K562 (cell line): ENCODE data around the gene ACAP3. TPM values are rescaled to one million over a fixed set of nuclear protein-coding genes. Genes with fewer than 3 reads are reported as not detected.

ENCODE experiments used
- ATAC-seq: fragments of 200-7000 bp; cut with Tn5 transposase; 3 replicates; pipeline ENCODE4 v1.9.1; 2020; ENCODE audit warnings: moderate library complexity
- BruUV-seq: library from RNA; stranded (reverse); fragments of 400-500 nt; replicated peaks from 2 replicates; lab custom pipeline; 2021; lab: Mats Ljungman, UMichigan
- CTCF ChIA-PET: fragments of 300-600 bp; formaldehyde crosslinking; extraction: SDS; loops from one replicate; lab custom pipeline; 2021; ENCODE audit warnings: low intra/inter-chr PET ratio; lab: Yijun Ruan, JAX
- POLR2A ChIA-PET: fragments of 300-600, 350-650 bp; sonication (Branson Sonifier 250); formaldehyde crosslinking; extraction: SDS; loops from one replicate; lab custom pipeline; 2021; ENCODE audit warnings: antibody characterized with exemption, inconsistent platforms; lab: Yijun Ruan, JAX
- DNase-seq, 4 experiments: peaks; one replicate each; pipeline versions ENCODE4 v3.0.0 to v3.0.0-alpha.2; 2011 to 2018; ENCODE audit warnings: low spot score in 3 of 4, mixed read lengths in 3 of 4; ENCODE audit errors: extremely low read depth in 1 of 4
- FAIRE-seq: peaks from 2 replicates; lab custom pipeline; 2011; peaks lifted over from hg19 to GRCh38; lab: Jason Lieb, UNC
- H2AFZ ChIP-seq: 2 replicates; pipeline ENCODE4 v1.6.0; 2011; ENCODE audit warnings: low read depth, low read length, control low read depth, inconsistent platforms
- H3K27ac ChIP-seq: fragments of 200-600 bp; 3 replicates; pipeline ENCODE4 v1.8.0; 2011; ENCODE audit warnings: low read depth, mild to moderate bottlenecking, control low read depth, inconsistent platforms, low read length, moderate library complexity, mixed read lengths; ENCODE audit errors: extremely low read depth
- H3K27me3 ChIP-seq, 2 experiments: fragments of 300-600 bp in 1 of 2; 2 replicates in 1 of 2; 3 replicates in 1 of 2; pipeline versions ENCODE4 v1.6.0 to v1.8.0; 2011; ENCODE audit warnings: inconsistent platforms in 2 of 2, low read length in 2 of 2, mild to moderate bottlenecking in 1 of 2, mixed read lengths in 1 of 2, moderate library complexity in 1 of 2; ENCODE audit not compliant: control insufficient read depth in 2 of 2, insufficient read depth in 2 of 2
- H3K36me3 ChIP-seq: fragments of 300-600 bp; 3 replicates; pipeline ENCODE4 v1.8.0; 2011; ENCODE audit warnings: mild to moderate bottlenecking, low read length, inconsistent platforms; ENCODE audit not compliant: control insufficient read depth, insufficient read depth
- H3K4me1 ChIP-seq, 2 experiments: fragments of 200-600 bp in 1 of 2; replicated peaks in 1 of 2; 2 replicates in 1 of 2; 3 replicates in 1 of 2; pipeline versions ENCODE4 v1.5.1 to v1.8.0; 2011; ENCODE audit warnings: inconsistent platforms in 2 of 2, low read length in 2 of 2, mild to moderate bottlenecking in 1 of 2, mixed read lengths in 1 of 2, moderate library complexity in 1 of 2; ENCODE audit not compliant: control insufficient read depth in 2 of 2, insufficient read depth in 2 of 2
- H3K4me2 ChIP-seq: 2 replicates; pipeline ENCODE4 v1.6.1; 2011; ENCODE audit warnings: low read length, control low read depth, inconsistent platforms, mixed read lengths; ENCODE audit not compliant: insufficient read depth
- H3K4me3 ChIP-seq: fragments of 200-600 bp; sonication (generic), shearing (Covaris generic); 2 replicates; pipeline ENCODE4 v1.5.1; 2016; ENCODE audit warnings: control low read depth, inconsistent platforms
- H3K79me2 ChIP-seq: fragments of 200-600 bp; 3 replicates; pipeline ENCODE4 v1.8.0; 2011; ENCODE audit warnings: low read length, inconsistent platforms; ENCODE audit not compliant: control insufficient read depth, insufficient read depth
- H3K9ac ChIP-seq, 2 experiments: 2 replicates each; pipeline versions ENCODE4 v1.6.0 to v1.6.1; 2011; ENCODE audit warnings: low read depth in 2 of 2, low read length in 2 of 2, control low read depth in 1 of 2, inconsistent platforms in 1 of 2, mild to moderate bottlenecking in 1 of 2, mixed read lengths in 1 of 2; ENCODE audit not compliant: insufficient read depth in 1 of 2
- H3K9me1 ChIP-seq: one replicate; pipeline ENCODE4 v1.6.0; 2011; ENCODE audit warnings: inconsistent platforms, mild to moderate bottlenecking, low read length, moderate library complexity; ENCODE audit not compliant: control insufficient read depth, insufficient read depth
- H3K9me3 ChIP-seq: replicated peaks from 2 replicates; pipeline ENCODE4 v1.5.1; 2011; ENCODE audit warnings: low read depth, low read length, inconsistent platforms; ENCODE audit not compliant: control insufficient read depth, insufficient read depth
- H4K20me1 ChIP-seq: replicated peaks from 2 replicates; pipeline ENCODE4 v1.6.1; 2011; ENCODE audit warnings: low read length, inconsistent platforms, mixed read lengths; ENCODE audit not compliant: control insufficient read depth, insufficient read depth
- CEBPB ChIP-seq: fragments of 450-650 bp; IDR thresholded peaks from 2 replicates; pipeline ENCODE4 v1.6.1; 2016; ENCODE audit warnings: missing genetic modification characterization, missing compliant biosample characterization
- E2F3 ChIP-seq: fragments of 250-450 bp; sonication (Bioruptor Pico); IDR thresholded peaks from 2 replicates; pipeline ENCODE4 v1.4.0; 2020; ENCODE audit warnings: mild to moderate bottlenecking
- FIP1L1 ChIP-seq: fragments of 200-400 bp; formaldehyde crosslinking; IDR thresholded peaks from 2 replicates; pipeline ENCODE4 v1.6.1; 2018; ENCODE audit warnings: mild to moderate bottlenecking, low read depth, low read length; ENCODE audit not compliant: poor library complexity, severe bottlenecking
- FOSL1 ChIP-seq: fragments of 200-800 bp; sonication (Bioruptor generic); conservative IDR thresholded peaks from 2 replicates; pipeline ENCODE4 v1.6.1; 2016; ENCODE audit warnings: missing genetic modification characterization, missing compliant biosample characterization
- KDM4B ChIP-seq, 2 experiments: fragments of 450-650 bp in 1 of 2; sonication (generic) in 1 of 2; IDR thresholded peaks; 2 replicates each; pipeline ENCODE4 v1.6.1; 2016 to 2017; ENCODE audit warnings: borderline replicate concordance in 2 of 2, antibody characterized with exemption in 1 of 2, low read depth in 1 of 2, mild to moderate bottlenecking in 1 of 2
- POLR2G ChIP-seq: fragments of 200-400 bp; formaldehyde crosslinking; IDR thresholded peaks from 2 replicates; pipeline ENCODE4 v1.6.1; 2017; ENCODE audit warnings: low read depth, mild to moderate bottlenecking, antibody characterized with exemption, low read length, moderate library complexity
- RBM39 ChIP-seq: fragments of 200-400 bp; formaldehyde crosslinking; optimal IDR thresholded peaks from 2 replicates; pipeline ENCODE3; 2018; ENCODE audit warnings: low read depth, low read length
- SRF ChIP-seq, 2 experiments: fragments of 250-450, 450-650 bp in 1 of 2; sonication (Bioruptor Pico) in 1 of 2; sonication (generic) in 1 of 2; formaldehyde crosslinking; IDR thresholded peaks; 2 replicates each; pipeline versions ENCODE4 v1.5.0 to v1.5.1; 2020 to 2022; ENCODE audit warnings: mild to moderate bottlenecking in 1 of 2, missing genetic modification reagents in 1 of 2
- YY1 ChIP-seq, 3 experiments: IDR thresholded peaks; 2 replicates each; pipeline ENCODE4 v1.6.1; 2011; ENCODE audit warnings: low read length in 2 of 3, mild to moderate bottlenecking in 2 of 3, moderate library complexity in 2 of 3, borderline replicate concordance in 1 of 3, control low read depth in 1 of 3, low read depth in 1 of 3; ENCODE audit not compliant: insufficient read depth in 3 of 3, insufficient replicate concordance in 2 of 3, control insufficient read depth in 1 of 3, insufficient read length in 1 of 3; ENCODE audit errors: extremely low read depth in 1 of 3
- ZNF212 ChIP-seq: fragments of 450-650 bp; formaldehyde crosslinking; IDR thresholded peaks from 2 replicates; pipeline ENCODE4 v1.4.0; 2020; ENCODE audit warnings: mild to moderate bottlenecking
- ZNF507 ChIP-seq: conservative IDR thresholded peaks from 2 replicates; pipeline ENCODE4 v1.6.1; 2017; ENCODE audit warnings: missing genetic modification characterization, missing compliant biosample characterization
- WGBS: fragments of 100-300 bp; shearing (Covaris generic); methylation state at CpG from one replicate; pipeline ENCODE4 v1.1.6; 2016; ENCODE audit warnings: low coverage, mixed read lengths; ENCODE audit not compliant: insufficient coverage; ENCODE audit errors: missing lambda C conversion rate; 5-methylcytosine and 5-hydroxymethylcytosine counted together
- in situ Hi-C: fragments of 300-500 bp; cut with MboI; formaldehyde crosslinking; loops from 4 replicates; pipeline ENCODE4 v1.15.0; 2018; ENCODE audit warnings: inconsistent platforms, mixed read lengths
- intact Hi-C: fragments of 100-400 bp; cut with micrococcal nuclease; formaldehyde crosslinking; loops from 2 replicates; pipeline ENCODE4 v1.14.2; 2022
- polyA plus RNA-seq, 8 experiments: library from polyadenylated mRNA; depleted of rRNA in 4 of 8; stranded (reverse) in 5 of 8; unstranded in 3 of 8; fragments of >200 nt; fragmentation: Nextera tagmentation in 2 of 8; fragmentation: Illumina TruSeq in 1 of 8; extraction: Ambion mirVana in 2 of 8; extraction: Trizol in 1 of 8; gene quantifications; 2 replicates each; pipeline versions ENCODE4 v1.2.1 to v1.2.3, GENCODE V29; 2011 to 2014; ENCODE audit warnings: inconsistent platforms in 1 of 8, missing spikeins in 1 of 8
- total RNA-seq, 7 experiments: library from RNA; depleted of rRNA in 6 of 7; stranded (reverse); fragments of >200 nt in 6 of 7; fragmentation: Illumina TruSeq in 2 of 7; extraction: Trizol in 2 of 7; gene quantifications; 2 replicates each; pipeline versions ENCODE4 v1.2.1 to v1.2.3, GENCODE V29; 2011 to 2021; ENCODE audit warnings: low replicate concordance in 1 of 7
- TF ChIP-seq, protein P1 (sequence below): fragments of 250-450 bp; sonication (Bioruptor Pico); IDR thresholded peaks from 2 replicates; pipeline ENCODE4 v1.5.0; 2021
- TF ChIP-seq, protein P2 (sequence below): fragments of 450-650 bp; formaldehyde crosslinking; conservative IDR thresholded peaks from 2 replicates; pipeline ENCODE4 v1.4.0; 2022; ENCODE audit warnings: mild to moderate bottlenecking, missing genetic modification characterization

Gene ACAP3
- total and polyA plus RNA-seq, 9 of the 15 experiments (the other 6 are each of a cell fraction or from before 2014, with no cell fraction given) = 0.01 to 49.0 (median 12.0) TPM

DNA sequence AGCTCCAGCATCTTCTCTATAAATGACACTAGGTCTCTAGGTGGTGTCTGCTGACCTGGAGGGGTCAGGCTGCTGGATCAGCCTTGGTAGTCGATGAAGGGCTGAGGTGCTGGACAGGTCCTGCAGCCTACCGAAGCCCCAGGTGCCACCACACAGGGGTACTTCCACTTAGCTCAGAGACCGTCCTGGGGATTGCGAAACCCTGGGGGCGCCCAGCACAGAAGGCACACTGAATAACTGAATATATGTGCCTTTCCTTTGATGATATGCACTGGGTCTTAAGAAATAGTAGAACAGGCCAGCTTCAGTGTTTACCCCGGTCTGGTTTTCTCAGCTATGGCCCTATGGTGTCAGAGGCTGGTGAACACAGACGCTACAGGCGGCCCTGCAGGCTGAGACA is 45.0 kb downstream of the ACAP3 start:
- peaks cover 0 to 23% of the 10 kb centered on the region in 2 experiments; a peak in 2 of 5 replicates for H3K4me1 ChIP-seq
- in situ Hi-C loops = no loop called here
- FAIRE-seq = no peak

DNA sequence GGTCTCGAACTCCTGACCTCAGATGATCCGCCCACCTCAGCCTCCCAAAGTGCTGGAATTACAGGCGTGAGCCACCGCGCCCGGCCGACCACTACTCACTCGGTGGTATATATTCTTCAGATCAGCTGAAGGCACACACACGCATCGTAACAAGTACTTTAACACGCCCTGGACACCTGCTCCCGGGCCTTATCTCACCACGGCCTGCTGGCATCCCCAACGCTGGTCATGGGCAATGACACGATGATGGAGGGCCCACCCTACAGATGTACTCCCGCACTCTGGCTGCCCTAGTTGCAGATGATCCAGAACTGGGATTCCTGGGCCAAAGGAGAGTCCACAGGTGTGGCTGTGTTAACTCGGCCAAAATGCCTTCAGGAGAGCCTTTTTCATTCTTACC is 45.7 kb downstream of the ACAP3 start:
- DNase-seq = no peak
- FAIRE-seq = no peak
- CTCF ChIA-PET = interaction anchor here (0.7 kb wide), 1 partner anchor 16 kb away, joined by 3 read pairs; no protein-coding TSS in a partner anchor
- no peak overlapping the region for H3K9ac ChIP-seq
- no peaks in the 10 kb centered on the region; a peak in 1 of 5 replicates for H3K27me3 ChIP-seq
- H3K36me3 ChIP-seq = peaks cover 89% of the 10 kb centered on the region
- intact Hi-C loops = no loop called here
- WGBS = 98% methylated on average over 17 of the region's 17 CpGs
- peaks cover 24% of the 10 kb centered on the region for H3K79me2 ChIP-seq
- peaks cover 8% of the 10 kb centered on the region; the same call in 1 of the 2 replicates for H4K20me1 ChIP-seq
- H3K4me2 ChIP-seq = no peak overlapping the region
- POLR2A ChIA-PET = interaction anchor here (0.6 to 1.4 kb wide), 4 partner anchors 9 to 137 kb away, joined by 3 to 7 read pairs (median 4); no protein-coding TSS in a partner anchor
- H3K27ac ChIP-seq = no peak overlapping the region
- no peaks in the 10 kb centered on the region for H3K9me3 ChIP-seq
- BruUV-seq = no TSS peak
- H3K4me3 ChIP-seq = no peak overlapping the region
- peaks cover 10% of the 10 kb centered on the region for H3K9me1 ChIP-seq
- ATAC-seq = no peak
- in situ Hi-C loops = no loop called here
- no peak overlapping the region for H2AFZ ChIP-seq
- H3K4me1 ChIP-seq = peaks cover 0 to 24% of the 10 kb centered on the region in 2 experiments; a peak in 2 of 5 replicates
- TF ChIP-seq, protein P1, sequence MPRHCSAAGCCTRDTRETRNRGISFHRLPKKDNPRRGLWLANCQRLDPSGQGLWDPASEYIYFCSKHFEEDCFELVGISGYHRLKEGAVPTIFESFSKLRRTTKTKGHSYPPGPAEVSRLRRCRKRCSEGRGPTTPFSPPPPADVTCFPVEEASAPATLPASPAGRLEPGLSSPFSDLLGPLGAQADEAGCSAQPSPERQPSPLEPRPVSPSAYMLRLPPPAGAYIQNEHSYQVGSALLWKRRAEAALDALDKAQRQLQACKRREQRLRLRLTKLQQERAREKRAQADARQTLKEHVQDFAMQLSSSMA (CRISPR knock-in tag) = no peak
- TF ChIP-seq YY1 (IDR thresholded peaks at IDR 0.05; ENCODE audit: borderline replicate concordance in 1 of 3, control insufficient read depth in 1 of 3, extremely low read depth in 1 of 3, insufficient read depth in 3 of 3, insufficient read length in 1 of 3, insufficient replicate concordance in 2 of 3, low read depth in 1 of 3, low read length in 2 of 3) (no peak), ZNF212 (CRISPR knock-in tag) (no peak), FIP1L1 (no peak), RBM39 (no peak), SRF (CRISPR knock-in tag; IDR thresholded peaks at IDR 0.05) (no peak), KDM4B (IDR thresholded peaks at IDR 0.05; ENCODE audit: borderline replicate concordance in 2 of 2, low read depth in 1 of 2) (no peak), POLR2G (0 out of 2 replicates have a peak, but pooled peaks have one; percentile 12), ZNF507 (tag) (no peak), FOSL1 (tag) (no peak)
- TF ChIP-seq, protein P2, sequence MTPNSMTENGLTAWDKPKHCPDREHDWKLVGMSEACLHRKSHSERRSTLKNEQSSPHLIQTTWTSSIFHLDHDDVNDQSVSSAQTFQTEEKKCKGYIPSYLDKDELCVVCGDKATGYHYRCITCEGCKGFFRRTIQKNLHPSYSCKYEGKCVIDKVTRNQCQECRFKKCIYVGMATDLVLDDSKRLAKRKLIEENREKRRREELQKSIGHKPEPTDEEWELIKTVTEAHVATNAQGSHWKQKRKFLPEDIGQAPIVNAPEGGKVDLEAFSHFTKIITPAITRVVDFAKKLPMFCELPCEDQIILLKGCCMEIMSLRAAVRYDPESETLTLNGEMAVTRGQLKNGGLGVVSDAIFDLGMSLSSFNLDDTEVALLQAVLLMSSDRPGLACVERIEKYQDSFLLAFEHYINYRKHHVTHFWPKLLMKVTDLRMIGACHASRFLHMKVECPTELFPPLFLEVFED = no peak

More for the DNA sequence above, 45.0 kb downstream of the ACAP3 start:
- Histone ChIP-seq H3K4me2 (no peak overlapping the region), H3K27ac (no peak overlapping the region), H3K9ac (0 out of 4 replicates have a peak overlapping the region, but pooled peaks of 1 of the 2 experiments have one; percentile 14), H4K20me1 (peaks cover 8% of the 10 kb centered on the region; the same call in 1 of the 2 replicates), H3K36me3 (peaks cover 91% of the 10 kb centered on the region), H2AFZ (no peak overlapping the region), H3K9me3 (no peaks in the 10 kb centered on the region), H3K79me2 (peaks cover 31% of the 10 kb centered on the region), H3K9me1 (peaks cover 10% of the 10 kb centered on the region), H3K27me3 (no peaks in the 10 kb centered on the region; a peak in 1 of 5 replicates), H3K4me3 (no peak overlapping the region)
- WGBS = 94% methylated on average over 8 of the region's 8 CpGs
- DNase-seq (no peak), ATAC-seq (no peak)
- BruUV-seq = no TSS peak
- CTCF ChIA-PET = no interaction called here
- TF ChIP-seq CEBPB (peak; percentile 79), E2F3 (CRISPR knock-in tag) (no peak)
- intact Hi-C loops = no loop called here
- POLR2A ChIA-PET = no interaction called here
